HepG2 (cell line): ENCODE measurements around the gene ENTPD1. TPM values are rescaled to one million over a fixed set of nuclear protein-coding genes. Genes with fewer than 3 reads are reported as not detected.

Source experiments
- ATAC-seq: fragments of 200-7000 bp; cut with Tn5 transposase; 3 replicates; pipeline ENCODE4 v1.9.1; 2020; ENCODE audit warnings: mild to moderate bottlenecking, moderate library complexity
- BruUV-seq: library from RNA; stranded (reverse); fragments of 400-500 nt; replicated peaks from 2 replicates; lab custom pipeline; 2021; lab: Mats Ljungman, UMichigan
- CTCF ChIA-PET: fragments of 300-600 bp; formaldehyde crosslinking; extraction: SDS; loops from one replicate; lab custom pipeline; 2021; ENCODE audit warnings: low total read pairs, inconsistent platforms, low intra/inter-chr PET ratio; lab: Yijun Ruan, JAX
- POLR2A ChIA-PET: fragments of 350-600 bp; sonication (Branson Sonifier 250); formaldehyde crosslinking; loops from one replicate; lab custom pipeline; 2020; ENCODE audit warnings: antibody characterized with exemption, inconsistent platforms; lab: Yijun Ruan, JAX
- DNase-seq: peaks from one replicate; pipeline ENCODE4 v3.0.0-alpha.2; 2015; ENCODE audit warnings: low spot score
- FAIRE-seq: peaks from 3 replicates; lab custom pipeline; 2011; peaks lifted over from hg19 to GRCh38; lab: Jason Lieb, UNC
- H2AFZ ChIP-seq: one replicate; pipeline ENCODE4 v1.6.1; 2011; ENCODE audit warnings: low read length, inconsistent platforms
- H3K27ac ChIP-seq: fragments of 300-600 bp; 3 replicates; pipeline ENCODE4 v1.8.0; 2011; ENCODE audit warnings: mixed run types, mild to moderate bottlenecking, mixed read lengths, low read length, inconsistent platforms; ENCODE audit not compliant: insufficient read depth; ENCODE audit errors: extremely low read length
- H3K27me3 ChIP-seq, 2 experiments: fragments of 200-600 bp in 1 of 2; 2 replicates in 1 of 2; 3 replicates in 1 of 2; pipeline versions ENCODE4 v1.6.0 to v1.8.0; 2011; ENCODE audit warnings: low read length in 2 of 2, mild to moderate bottlenecking in 2 of 2, moderate library complexity in 2 of 2, inconsistent platforms in 1 of 2; ENCODE audit not compliant: insufficient read depth in 2 of 2, control insufficient read depth in 1 of 2
- H3K36me3 ChIP-seq, 2 experiments: fragments of 200-600 bp in 1 of 2; replicated peaks in 1 of 2; 2 replicates in 1 of 2; 3 replicates in 1 of 2; pipeline versions ENCODE4 v1.5.1 to v1.8.0; 2011; ENCODE audit warnings: low read length in 2 of 2, inconsistent platforms in 1 of 2; ENCODE audit not compliant: insufficient read depth in 2 of 2, control insufficient read depth in 1 of 2
- H3K4me1 ChIP-seq: 2 replicates; pipeline ENCODE4 v1.5.1; 2012; ENCODE audit warnings: low read length, inconsistent platforms; ENCODE audit not compliant: insufficient read depth
- H3K4me2 ChIP-seq: 2 replicates; pipeline ENCODE4 v1.6.0; 2011; ENCODE audit warnings: low read depth, low read length, inconsistent platforms
- H3K4me3 ChIP-seq, 3 experiments: fragments of 200-600 bp in 1 of 3; sonication (generic), shearing (Covaris generic) in 1 of 3; replicated peaks in 1 of 3; 2 replicates each; pipeline ENCODE4 v1.5.1; 2011 to 2016; ENCODE audit warnings: low read length in 3 of 3, inconsistent platforms in 2 of 3, low read depth in 2 of 3, mild to moderate bottlenecking in 2 of 3, control low read depth in 1 of 3, mixed read lengths in 1 of 3; ENCODE audit not compliant: insufficient read depth in 1 of 3
- H3K79me2 ChIP-seq: one replicate; pipeline ENCODE4 v1.6.1; 2011; ENCODE audit warnings: low read length, inconsistent platforms; ENCODE audit not compliant: insufficient read depth
- H3K9ac ChIP-seq: 2 replicates; pipeline ENCODE4 v1.6.0; 2011; ENCODE audit warnings: mild to moderate bottlenecking, low read depth, low read length, inconsistent platforms; ENCODE audit not compliant: insufficient read depth
- H3K9me3 ChIP-seq: 2 replicates; pipeline ENCODE4 v1.5.1; 2012; ENCODE audit warnings: mild to moderate bottlenecking, low read length
- H4K20me1 ChIP-seq: 2 replicates; pipeline ENCODE4 v1.6.0; 2011; ENCODE audit warnings: inconsistent platforms, mild to moderate bottlenecking, low read length, moderate library complexity; ENCODE audit not compliant: insufficient read depth
- MAFF ChIP-seq: IDR thresholded peaks from 2 replicates; pipeline ENCODE4 v1.6.1; 2011; ENCODE audit warnings: low read depth, low read length, improper control_type of control experiment
- MAFK ChIP-seq, 2 experiments: IDR thresholded peaks in 1 of 2; conservative IDR thresholded peaks in 1 of 2; 2 replicates each; pipeline ENCODE4 v1.6.1; 2011; ENCODE audit warnings: improper control_type of control experiment in 2 of 2, low read length in 2 of 2
- TFE3 ChIP-seq: IDR thresholded peaks from 2 replicates; pipeline ENCODE4 v1.6.1; 2016
- UBTF ChIP-seq: sonication (generic); formaldehyde crosslinking; IDR thresholded peaks from 2 replicates; pipeline ENCODE4 v1.4.0; 2020; ENCODE audit warnings: mild to moderate bottlenecking, missing genetic modification reagents
- ZBTB4 ChIP-seq: sonication (generic); formaldehyde crosslinking; IDR thresholded peaks from 2 replicates; pipeline ENCODE4 v1.4.0; 2020; ENCODE audit warnings: missing genetic modification reagents, mild to moderate bottlenecking, borderline replicate concordance
- WGBS: methylation state at CpG from one replicate; pipeline ENCODE4 v1.1.6; 2017; ENCODE audit warnings: low lambda C conversion rate; 5-methylcytosine and 5-hydroxymethylcytosine counted together
- in situ Hi-C: cut with HindIII; loops from 2 replicates; pipeline ENCODE4 v1.10.0; 2017; ENCODE audit warnings: low pct_unique_long_range_greater_than_20kb; ENCODE audit not compliant: extremely low pct_ligation_motif_present
- intact Hi-C: fragments of 100-400 bp; cut with micrococcal nuclease; formaldehyde crosslinking; loops from one replicate; pipeline ENCODE4 v1.10.0; 2022; ENCODE audit not compliant: unreplicated experiment
- polyA plus RNA-seq, 8 experiments: library from polyadenylated mRNA; depleted of rRNA in 3 of 8; stranded (reverse) in 7 of 8; unstranded in 1 of 8; fragments of >200 nt; fragmentation: Illumina TruSeq in 4 of 8; extraction: Trizol in 4 of 8; gene quantifications; 2 replicates each; pipeline versions ENCODE4 v1.2.1 to v1.2.3, GENCODE V29; 2011 to 2016; ENCODE audit warnings: low read depth in 4 of 8, missing spikeins in 1 of 8, mixed read lengths in 1 of 8; ENCODE audit not compliant: insufficient read depth in 1 of 8
- total RNA-seq, 5 experiments: library from RNA; depleted of rRNA; stranded (reverse); fragments of >200 nt; fragmentation: Illumina TruSeq; extraction: Trizol; gene quantifications; 2 replicates each; pipeline ENCODE4 v1.2.3, GENCODE V29; 2016; ENCODE audit warnings: low read depth in 1 of 5

Gene ENTPD1
- total and polyA plus RNA-seq, 2 of the 13 experiments (the other 11 are each of a cell fraction or from before 2014, with no cell fraction given): 0.07 TPM

- ChIA-PET CTCF (no interaction called here), POLR2A (no interaction called here)
- Histone ChIP-seq H3K27me3 (no peaks in the 10 kb centered on the region; a peak in 1 of 5 replicates), H3K36me3 (no peaks in the 10 kb centered on the region), H3K27ac (no peak overlapping the region), H2AFZ (no peak overlapping the region), H3K4me3 (no peak overlapping the region), H3K9me3 (no peaks in the 10 kb centered on the region), H4K20me1 (no peaks in the 10 kb centered on the region), H3K4me1 (peaks cover 17% of the 10 kb centered on the region), H3K9ac (no peak overlapping the region), H3K4me2 (no peak overlapping the region), H3K79me2 (no peaks in the 10 kb centered on the region)
- ATAC-seq: no peak
- no TSS peak for BruUV-seq
- WGBS: 47% methylated on average over 2 of the region's 2 CpGs
- no peak for FAIRE-seq
- in situ Hi-C loops (no loop called here), intact Hi-C loops (no loop called here)
- DNase-seq: no peak
- no peak for TF ChIP-seq UBTF (CRISPR knock-in tag)
- TF ChIP-seq ZBTB4 (CRISPR knock-in tag): no peak
- TF ChIP-seq MAFK (conservative IDR thresholded peaks at IDR 0.05 in 1 of 2, IDR thresholded peaks at IDR 0.05 in 1 of 2; ENCODE audit: low read length in 2 of 2): peak; percentile 80 to 84
- TF ChIP-seq TFE3 (CRISPR knock-in tag): no peak
- peak; percentile 80 for TF ChIP-seq MAFF
Observed at GRCh38 chr10:95742962-95743535, 12.9 kb upstream of the ENTPD1 start.
